HepG2 (cell line): ENCODE measurements around the gene PREP. TPM values are rescaled to one million over a fixed set of nuclear protein-coding genes. Genes with fewer than 3 reads are reported as not detected.
A peak's percentile ranks its signal among the peaks of the same experiment; 100 is the strongest.

ENCODE experiments used
- BCL3 ChIP-seq: sonication (generic); formaldehyde crosslinking; IDR thresholded peaks from 2 replicates; pipeline ENCODE4 v1.5.1; 2020; ENCODE audit warnings: mild to moderate bottlenecking, missing genetic modification reagents, moderate library complexity
- CBX2 ChIP-seq, 2 experiments: fragments of 200-600 bp in 1 of 2; sonication (generic); formaldehyde crosslinking in 1 of 2; IDR thresholded peaks; 2 replicates each; pipeline versions ENCODE4 v1.7.0 to v1.8.1; 2018 to 2022; ENCODE audit warnings: low read depth in 2 of 2, low read length in 1 of 2, mild to moderate bottlenecking in 1 of 2, missing genetic modification reagents in 1 of 2
- DNMT3B ChIP-seq: conservative IDR thresholded peaks from 2 replicates; pipeline ENCODE4 v1.6.1; 2016; ENCODE audit warnings: missing biosample characterization, control low read depth
- FOSL1 ChIP-seq: sonication (generic); formaldehyde crosslinking; IDR thresholded peaks from 2 replicates; pipeline ENCODE4 v1.9.0; 2021; ENCODE audit warnings: missing genetic modification reagents, borderline replicate concordance
- HCFC1 ChIP-seq: fragments of 150-350 bp; IDR thresholded peaks from 2 replicates; pipeline ENCODE4 v1.6.1; 2014; ENCODE audit warnings: low read depth, low read length
- HDAC2 ChIP-seq: sonication (generic); formaldehyde crosslinking; IDR thresholded peaks from 2 replicates; pipeline ENCODE4 v1.4.0; 2020; ENCODE audit warnings: missing genetic modification reagents
- KMT2A ChIP-seq: sonication (generic); formaldehyde crosslinking; IDR thresholded peaks from 2 replicates; pipeline ENCODE4 v1.4.0; 2020; ENCODE audit warnings: missing genetic modification reagents
- MXI1 ChIP-seq: IDR thresholded peaks from 3 replicates; pipeline ENCODE4 v1.6.1; 2012; ENCODE audit warnings: low read depth, low read length, inconsistent platforms, borderline replicate concordance
- NFE2L2 ChIP-seq: fragments of 150-350 bp; IDR thresholded peaks from 2 replicates; pipeline ENCODE4 v1.6.1; 2014; ENCODE audit warnings: low read length
- PREB ChIP-seq: sonication (generic); formaldehyde crosslinking; IDR thresholded peaks from 2 replicates; pipeline ENCODE4 v1.4.0; 2020; ENCODE audit warnings: missing genetic modification reagents
- RBM22 ChIP-seq: fragments of 200-400 bp; formaldehyde crosslinking; optimal IDR thresholded peaks from 2 replicates; pipeline ENCODE3; 2017; ENCODE audit warnings: mild to moderate bottlenecking, low read length, moderate library complexity
- RXRA ChIP-seq: sonication (generic); formaldehyde crosslinking; IDR thresholded peaks from 2 replicates; pipeline ENCODE4 v1.5.1; 2020; ENCODE audit warnings: missing genetic modification reagents
- SP140L ChIP-seq: sonication (generic); formaldehyde crosslinking; IDR thresholded peaks from 2 replicates; pipeline ENCODE4 v1.4.0; 2020; ENCODE audit warnings: missing genetic modification reagents, borderline replicate concordance
- TERF1 ChIP-seq: sonication (generic); formaldehyde crosslinking; IDR thresholded peaks from 2 replicates; pipeline ENCODE4 v1.8.0; 2022; ENCODE audit warnings: mild to moderate bottlenecking, missing genetic modification reagents, moderate library complexity
- THAP7 ChIP-seq: sonication (generic); formaldehyde crosslinking; IDR thresholded peaks from 2 replicates; pipeline ENCODE4 v1.8.1; 2023; ENCODE audit warnings: mild to moderate bottlenecking, missing genetic modification reagents
- TOPORS ChIP-seq: sonication (generic); formaldehyde crosslinking; IDR thresholded peaks from 2 replicates; pipeline ENCODE4 v1.8.0; 2023; ENCODE audit warnings: mild to moderate bottlenecking, missing genetic modification reagents
- XBP1 ChIP-seq: sonication (generic); formaldehyde crosslinking; IDR thresholded peaks from 2 replicates; pipeline ENCODE4 v1.5.0; 2020; ENCODE audit warnings: missing genetic modification reagents
- ZFP90 ChIP-seq: sonication (generic); formaldehyde crosslinking; IDR thresholded peaks from 2 replicates; pipeline ENCODE4 v1.8.0; 2022; ENCODE audit warnings: missing genetic modification reagents, mild to moderate bottlenecking, inconsistent platforms, borderline replicate concordance
- ZNF276 ChIP-seq: sonication (generic); formaldehyde crosslinking; IDR thresholded peaks from 2 replicates; pipeline ENCODE4 v1.4.0; 2020; ENCODE audit warnings: mild to moderate bottlenecking, low read depth, missing genetic modification reagents
- ZNF282 ChIP-seq: fragments of 450-650 bp; IDR thresholded peaks from 2 replicates; pipeline ENCODE4 v1.6.1; 2018; ENCODE audit not compliant: partially characterized antibody
- ZNF563 ChIP-seq: sonication (generic); formaldehyde crosslinking; IDR thresholded peaks from 2 replicates; pipeline ENCODE4 v1.8.0; 2022; ENCODE audit warnings: mild to moderate bottlenecking, moderate library complexity, missing genetic modification reagents
- ZNF660 ChIP-seq: sonication (generic); formaldehyde crosslinking; IDR thresholded peaks from 2 replicates; pipeline ENCODE4 v1.5.1; 2020; ENCODE audit warnings: mild to moderate bottlenecking, low read depth, missing genetic modification reagents, borderline replicate concordance
- ZNF782 ChIP-seq: sonication (generic); formaldehyde crosslinking; IDR thresholded peaks from 2 replicates; pipeline ENCODE4 v1.4.0; 2020; ENCODE audit warnings: missing genetic modification reagents, mild to moderate bottlenecking, borderline replicate concordance
- polyA plus RNA-seq, 8 experiments: library from polyadenylated mRNA; depleted of rRNA in 3 of 8; stranded (reverse) in 7 of 8; unstranded in 1 of 8; fragments of >200 nt; fragmentation: Illumina TruSeq in 4 of 8; extraction: Trizol in 4 of 8; gene quantifications; 2 replicates each; pipeline versions ENCODE4 v1.2.1 to v1.2.3, GENCODE V29; 2011 to 2016; ENCODE audit warnings: low read depth in 4 of 8, missing spikeins in 1 of 8, mixed read lengths in 1 of 8; ENCODE audit not compliant: insufficient read depth in 1 of 8
- total RNA-seq, 5 experiments: library from RNA; depleted of rRNA; stranded (reverse); fragments of >200 nt; fragmentation: Illumina TruSeq; extraction: Trizol; gene quantifications; 2 replicates each; pipeline ENCODE4 v1.2.3, GENCODE V29; 2016; ENCODE audit warnings: low read depth in 1 of 5

The PREP gene
- total and polyA plus RNA-seq, 2 of the 13 experiments (the other 11 are each of a cell fraction or from before 2014, with no cell fraction given), result 12.6 to 15.9 TPM

- no peak for TF ChIP-seq ZNF276 (CRISPR knock-in tag)
- 0 out of 2 replicates have a peak, but pooled peaks have one; percentile 20 for TF ChIP-seq ZFP90 (CRISPR knock-in tag)
- peak; percentile 70; the same call in 1 of the 3 replicates for TF ChIP-seq MXI1
- TF ChIP-seq RBM22, result no peak
- TF ChIP-seq CBX2 (IDR thresholded peaks at IDR 0.05; ENCODE audit: low read depth, low read length), result no peak
- TF ChIP-seq CBX2 (CRISPR knock-in tag; IDR thresholded peaks at IDR 0.05; ENCODE audit: low read depth), result no peak
- TF ChIP-seq ZNF563 (CRISPR knock-in tag), result peak; percentile 63
- TF ChIP-seq BCL3 (CRISPR knock-in tag), result no peak
- TF ChIP-seq HCFC1, result no peak
- 0 out of 2 replicates have a peak, but pooled peaks have one; percentile 13 for TF ChIP-seq PREB (CRISPR knock-in tag)
- no peak for TF ChIP-seq NFE2L2
- no peak for TF ChIP-seq FOSL1
- peak; percentile 56; the same call in 1 of the 2 replicates for TF ChIP-seq HDAC2 (CRISPR knock-in tag)
- TF ChIP-seq ZNF282, result no peak
- no peak for TF ChIP-seq ZNF782 (CRISPR knock-in tag)
- TF ChIP-seq ZNF660, result no peak
- 0 out of 2 replicates have a peak, but pooled peaks have one; percentile 41 for TF ChIP-seq RXRA
- TF ChIP-seq THAP7 (CRISPR knock-in tag), result no peak
- no peak for TF ChIP-seq XBP1 (CRISPR knock-in tag)
- 0 out of 2 replicates have a peak, but pooled peaks have one; percentile 23 for TF ChIP-seq SP140L
- TF ChIP-seq KMT2A (CRISPR knock-in tag), result peak; percentile 42; the same call in 1 of the 2 replicates
- TF ChIP-seq TERF1 (CRISPR knock-in tag), result no peak
- TF ChIP-seq DNMT3B (CRISPR knock-in tag), result no peak
- no peak for TF ChIP-seq TOPORS
These were observed at the start of gene PREP (continued) for GRCh38 chr6:105402939-105403935.
